HepG2 (cell line): ENCODE data around the gene TMEM170B. TPM values are rescaled to one million over a fixed set of nuclear protein-coding genes. Genes with fewer than 3 reads are reported as not detected.
A peak's percentile ranks its signal among the peaks of the same experiment; 100 is the strongest.

Experiments
- JDP2 ChIP-seq: sonication (generic); formaldehyde crosslinking; IDR thresholded peaks from 2 replicates; pipeline ENCODE4 v1.8.1; 2022; ENCODE audit warnings: missing genetic modification reagents, borderline replicate concordance
- MED1 ChIP-seq: sonication (generic); formaldehyde crosslinking; IDR thresholded peaks from 2 replicates; pipeline ENCODE4 v1.4.0; 2020; ENCODE audit warnings: missing genetic modification reagents
- PHF8 ChIP-seq: sonication (generic); formaldehyde crosslinking; IDR thresholded peaks from 2 replicates; pipeline ENCODE4 v1.5.0; 2020; ENCODE audit warnings: missing genetic modification reagents
- RBFOX2 ChIP-seq: fragments of 200-400 bp; formaldehyde crosslinking; IDR thresholded peaks from 2 replicates; pipeline ENCODE4 v1.6.1; 2017; ENCODE audit warnings: low read depth, mild to moderate bottlenecking, low read length
- SIX1 ChIP-seq: sonication (generic); formaldehyde crosslinking; IDR thresholded peaks from 2 replicates; pipeline ENCODE4 v1.4.0; 2020; ENCODE audit warnings: missing genetic modification reagents, borderline replicate concordance
- SP5 ChIP-seq: IDR thresholded peaks from 2 replicates; pipeline ENCODE4 v1.6.1; 2016; ENCODE audit warnings: low read depth, borderline replicate concordance
- SRF ChIP-seq: IDR thresholded peaks from 2 replicates; pipeline ENCODE4 v1.6.1; 2011; ENCODE audit warnings: mild to moderate bottlenecking, low read depth, low read length, moderate library complexity
- TBX2 ChIP-seq: sonication (generic); formaldehyde crosslinking; IDR thresholded peaks from 2 replicates; pipeline ENCODE4 v1.5.0; 2020; ENCODE audit warnings: missing genetic modification reagents, mild to moderate bottlenecking, borderline replicate concordance
- ZNF251 ChIP-seq: sonication (generic); formaldehyde crosslinking; IDR thresholded peaks from 2 replicates; pipeline ENCODE4 v1.9.0; 2021; ENCODE audit warnings: mild to moderate bottlenecking, missing genetic modification reagents
- ZNF337 ChIP-seq: sonication (generic); formaldehyde crosslinking; IDR thresholded peaks from 2 replicates; pipeline ENCODE4 v1.5.1; 2020; ENCODE audit warnings: missing genetic modification reagents, low read depth, mild to moderate bottlenecking, borderline replicate concordance
- ZNF703 ChIP-seq: sonication (generic); formaldehyde crosslinking; IDR thresholded peaks from 2 replicates; pipeline ENCODE4 v1.5.1; 2020; ENCODE audit warnings: missing genetic modification reagents, mild to moderate bottlenecking, moderate library complexity, borderline replicate concordance
- ZNF766 ChIP-seq: sonication (generic); formaldehyde crosslinking; IDR thresholded peaks from 2 replicates; pipeline ENCODE4 v1.5.0; 2020; ENCODE audit warnings: missing genetic modification reagents, borderline replicate concordance
- ZNF782 ChIP-seq: sonication (generic); formaldehyde crosslinking; IDR thresholded peaks from 2 replicates; pipeline ENCODE4 v1.4.0; 2020; ENCODE audit warnings: missing genetic modification reagents, mild to moderate bottlenecking, borderline replicate concordance
- polyA plus RNA-seq, 8 experiments: library from polyadenylated mRNA; depleted of rRNA in 3 of 8; stranded (reverse) in 7 of 8; unstranded in 1 of 8; fragments of >200 nt; fragmentation: Illumina TruSeq in 4 of 8; extraction: Trizol in 4 of 8; gene quantifications; 2 replicates each; pipeline versions ENCODE4 v1.2.1 to v1.2.3, GENCODE V29; 2011 to 2016; ENCODE audit warnings: low read depth in 4 of 8, missing spikeins in 1 of 8, mixed read lengths in 1 of 8; ENCODE audit not compliant: insufficient read depth in 1 of 8
- total RNA-seq, 5 experiments: library from RNA; depleted of rRNA; stranded (reverse); fragments of >200 nt; fragmentation: Illumina TruSeq; extraction: Trizol; gene quantifications; 2 replicates each; pipeline ENCODE4 v1.2.3, GENCODE V29; 2016; ENCODE audit warnings: low read depth in 1 of 5
- TF ChIP-seq, protein P1 (sequence below): sonication (generic); formaldehyde crosslinking; IDR thresholded peaks from 2 replicates; pipeline ENCODE4 v1.9.0; 2021; ENCODE audit warnings: missing genetic modification reagents, mild to moderate bottlenecking, borderline replicate concordance
- TF ChIP-seq, protein P2 (sequence below): sonication (generic); formaldehyde crosslinking; IDR thresholded peaks from 2 replicates; pipeline ENCODE4 v1.8.1; 2022; ENCODE audit warnings: low read depth, mild to moderate bottlenecking, missing genetic modification reagents
- TF ChIP-seq, protein P3 (sequence below): IDR thresholded peaks from 2 replicates; pipeline ENCODE4 v1.6.1; 2016
- TF ChIP-seq, protein P4 (sequence below): sonication (generic); formaldehyde crosslinking; IDR thresholded peaks from 2 replicates; pipeline ENCODE4 v1.5.1; 2020; ENCODE audit warnings: missing genetic modification reagents, mild to moderate bottlenecking, borderline replicate concordance
- TF ChIP-seq, protein P5 (sequence below): sonication (generic); formaldehyde crosslinking; IDR thresholded peaks from 2 replicates; pipeline ENCODE4 v1.4.0; 2020; ENCODE audit warnings: missing genetic modification reagents

The TMEM170B gene
- total and polyA plus RNA-seq, 2 of the 13 experiments (the other 11 are each of a cell fraction or from before 2014, with no cell fraction given) = 3.3 to 9.4 TPM

DNA sequence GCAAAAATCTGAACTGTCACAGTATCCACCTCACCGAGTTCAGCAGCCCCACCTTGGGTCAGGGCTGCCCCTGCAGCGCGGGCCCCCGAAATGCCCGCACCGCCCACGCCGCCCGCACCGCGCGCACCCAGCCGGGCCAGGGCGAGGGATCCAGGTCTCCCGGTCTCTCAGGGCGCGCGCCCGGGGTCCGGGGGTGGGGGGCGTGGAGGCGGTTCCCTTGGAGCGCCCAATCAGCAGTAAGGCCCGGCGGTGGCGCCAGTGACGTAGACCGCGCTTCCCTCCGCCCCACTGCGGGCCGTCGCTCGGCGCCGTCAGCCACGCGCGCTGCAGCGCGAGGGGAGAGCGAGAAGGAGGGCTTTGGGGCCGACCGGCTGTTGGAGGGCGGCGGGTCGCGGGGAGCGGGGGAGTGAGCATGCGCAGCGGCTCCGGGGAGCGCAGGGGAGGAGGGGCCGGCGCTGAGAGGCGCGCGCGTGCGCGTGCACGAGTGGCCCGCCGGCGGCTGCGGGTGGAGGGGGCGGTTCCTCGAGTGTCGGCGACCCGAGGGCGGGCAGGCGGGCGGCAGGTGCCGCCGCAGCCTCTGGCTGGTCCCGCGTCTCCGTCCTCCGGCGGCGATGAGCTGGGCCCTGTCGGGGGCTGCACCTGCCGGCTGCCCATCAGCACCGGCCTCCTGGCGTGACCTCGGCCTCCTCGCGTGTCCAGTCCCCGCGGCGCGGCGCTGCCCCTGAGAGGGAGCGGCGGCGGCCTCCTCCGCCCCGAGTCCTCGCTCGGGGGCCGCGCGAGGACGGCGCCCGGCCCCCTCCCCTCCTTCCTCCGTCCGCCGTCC, at the start of gene TMEM170B (continued):
- TF ChIP-seq, protein P1, sequence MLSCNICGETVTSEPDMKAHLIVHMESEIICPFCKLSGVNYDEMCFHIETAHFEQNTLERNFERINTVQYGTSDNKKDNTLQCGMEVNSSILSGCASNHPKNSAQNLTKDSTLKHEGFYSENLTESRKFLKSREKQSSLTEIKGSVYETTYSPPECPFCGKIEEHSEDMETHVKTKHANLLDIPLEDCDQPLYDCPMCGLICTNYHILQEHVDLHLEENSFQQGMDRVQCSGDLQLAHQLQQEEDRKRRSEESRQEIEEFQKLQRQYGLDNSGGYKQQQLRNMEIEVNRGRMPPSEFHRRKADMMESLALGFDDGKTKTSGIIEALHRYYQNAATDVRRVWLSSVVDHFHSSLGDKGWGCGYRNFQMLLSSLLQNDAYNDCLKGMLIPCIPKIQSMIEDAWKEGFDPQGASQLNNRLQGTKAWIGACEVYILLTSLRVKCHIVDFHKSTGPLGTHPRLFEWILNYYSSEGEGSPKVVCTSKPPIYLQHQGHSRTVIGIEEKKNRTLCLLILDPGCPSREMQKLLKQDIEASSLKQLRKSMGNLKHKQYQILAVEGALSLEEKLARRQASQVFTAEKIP (CRISPR knock-in tag) = no peak
- TF ChIP-seq, protein P2, sequence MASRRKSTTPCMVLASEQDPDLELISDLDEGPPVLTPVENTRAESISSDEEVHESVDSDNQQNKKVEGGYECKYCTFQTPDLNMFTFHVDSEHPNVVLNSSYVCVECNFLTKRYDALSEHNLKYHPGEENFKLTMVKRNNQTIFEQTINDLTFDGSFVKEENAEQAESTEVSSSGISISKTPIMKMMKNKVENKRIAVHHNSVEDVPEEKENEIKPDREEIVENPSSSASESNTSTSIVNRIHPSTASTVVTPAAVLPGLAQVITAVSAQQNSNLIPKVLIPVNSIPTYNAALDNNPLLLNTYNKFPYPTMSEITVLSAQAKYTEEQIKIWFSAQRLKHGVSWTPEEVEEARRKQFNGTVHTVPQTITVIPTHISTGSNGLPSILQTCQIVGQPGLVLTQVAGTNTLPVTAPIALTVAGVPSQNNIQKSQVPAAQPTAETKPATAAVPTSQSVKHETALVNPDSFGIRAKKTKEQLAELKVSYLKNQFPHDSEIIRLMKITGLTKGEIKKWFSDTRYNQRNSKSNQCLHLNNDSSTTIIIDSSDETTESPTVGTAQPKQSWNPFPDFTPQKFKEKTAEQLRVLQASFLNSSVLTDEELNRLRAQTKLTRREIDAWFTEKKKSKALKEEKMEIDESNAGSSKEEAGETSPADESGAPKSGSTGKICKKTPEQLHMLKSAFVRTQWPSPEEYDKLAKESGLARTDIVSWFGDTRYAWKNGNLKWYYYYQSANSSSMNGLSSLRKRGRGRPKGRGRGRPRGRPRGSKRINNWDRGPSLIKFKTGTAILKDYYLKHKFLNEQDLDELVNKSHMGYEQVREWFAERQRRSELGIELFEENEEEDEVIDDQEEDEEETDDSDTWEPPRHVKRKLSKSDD (CRISPR knock-in tag) = peak; percentile 87; the same call in 1 of the 2 replicates
- TF ChIP-seq JDP2 (CRISPR knock-in tag) = no peak
- TF ChIP-seq SIX1 (CRISPR knock-in tag) = no peak; the same call in 1 of the 2 replicates
- TF ChIP-seq, protein P3, sequence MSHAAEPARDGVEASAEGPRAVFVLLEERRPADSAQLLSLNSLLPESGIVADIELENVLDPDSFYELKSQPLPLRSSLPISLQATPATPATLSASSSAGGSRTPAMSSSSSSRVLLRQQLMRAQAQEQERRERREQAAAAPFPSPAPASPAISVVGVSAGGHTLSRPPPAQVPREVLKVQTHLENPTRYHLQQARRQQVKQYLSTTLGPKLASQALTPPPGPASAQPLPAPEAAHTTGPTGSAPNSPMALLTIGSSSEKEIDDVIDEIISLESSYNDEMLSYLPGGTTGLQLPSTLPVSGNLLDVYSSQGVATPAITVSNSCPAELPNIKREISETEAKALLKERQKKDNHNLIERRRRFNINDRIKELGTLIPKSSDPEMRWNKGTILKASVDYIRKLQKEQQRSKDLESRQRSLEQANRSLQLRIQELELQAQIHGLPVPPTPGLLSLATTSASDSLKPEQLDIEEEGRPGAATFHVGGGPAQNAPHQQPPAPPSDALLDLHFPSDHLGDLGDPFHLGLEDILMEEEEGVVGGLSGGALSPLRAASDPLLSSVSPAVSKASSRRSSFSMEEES (CRISPR knock-in tag) = no peak
- TF ChIP-seq SP5 = peak; percentile 51; the same call in 1 of the 2 replicates
- TF ChIP-seq, protein P4, sequence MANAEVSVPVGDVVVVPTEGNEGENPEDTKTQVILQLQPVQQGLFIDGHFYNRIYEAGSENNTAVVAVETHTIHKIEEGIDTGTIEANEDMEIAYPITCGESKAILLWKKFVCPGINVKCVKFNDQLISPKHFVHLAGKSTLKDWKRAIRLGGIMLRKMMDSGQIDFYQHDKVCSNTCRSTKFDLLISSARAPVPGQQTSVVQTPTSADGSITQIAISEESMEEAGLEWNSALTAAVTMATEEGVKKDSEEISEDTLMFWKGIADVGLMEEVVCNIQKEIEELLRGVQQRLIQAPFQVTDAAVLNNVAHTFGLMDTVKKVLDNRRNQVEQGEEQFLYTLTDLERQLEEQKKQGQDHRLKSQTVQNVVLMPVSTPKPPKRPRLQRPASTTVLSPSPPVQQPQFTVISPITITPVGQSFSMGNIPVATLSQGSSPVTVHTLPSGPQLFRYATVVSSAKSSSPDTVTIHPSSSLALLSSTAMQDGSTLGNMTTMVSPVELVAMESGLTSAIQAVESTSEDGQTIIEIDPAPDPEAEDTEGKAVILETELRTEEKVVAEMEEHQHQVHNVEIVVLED (CRISPR knock-in tag) = peak; percentile 96
- peak; percentile 78 for TF ChIP-seq MED1 (CRISPR knock-in tag)
- TF ChIP-seq PHF8 = peak; percentile 54
- TF ChIP-seq ZNF703 (CRISPR knock-in tag) = no peak; the same call in 1 of the 2 replicates
- TF ChIP-seq ZNF251 = no peak
- TF ChIP-seq, protein P5, sequence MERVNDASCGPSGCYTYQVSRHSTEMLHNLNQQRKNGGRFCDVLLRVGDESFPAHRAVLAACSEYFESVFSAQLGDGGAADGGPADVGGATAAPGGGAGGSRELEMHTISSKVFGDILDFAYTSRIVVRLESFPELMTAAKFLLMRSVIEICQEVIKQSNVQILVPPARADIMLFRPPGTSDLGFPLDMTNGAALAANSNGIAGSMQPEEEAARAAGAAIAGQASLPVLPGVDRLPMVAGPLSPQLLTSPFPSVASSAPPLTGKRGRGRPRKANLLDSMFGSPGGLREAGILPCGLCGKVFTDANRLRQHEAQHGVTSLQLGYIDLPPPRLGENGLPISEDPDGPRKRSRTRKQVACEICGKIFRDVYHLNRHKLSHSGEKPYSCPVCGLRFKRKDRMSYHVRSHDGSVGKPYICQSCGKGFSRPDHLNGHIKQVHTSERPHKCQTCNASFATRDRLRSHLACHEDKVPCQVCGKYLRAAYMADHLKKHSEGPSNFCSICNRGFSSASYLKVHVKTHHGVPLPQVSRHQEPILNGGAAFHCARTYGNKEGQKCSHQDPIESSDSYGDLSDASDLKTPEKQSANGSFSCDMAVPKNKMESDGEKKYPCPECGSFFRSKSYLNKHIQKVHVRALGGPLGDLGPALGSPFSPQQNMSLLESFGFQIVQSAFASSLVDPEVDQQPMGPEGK (CRISPR knock-in tag) = peak; percentile 91
- TF ChIP-seq ZNF782 = no peak; the same call in none of the 2 replicates
- peak; percentile 61; the same call in 1 of the 2 replicates for TF ChIP-seq TBX2 (CRISPR knock-in tag)
- TF ChIP-seq SRF = no peak
- peak; percentile 76; the same call in 1 of the 2 replicates for TF ChIP-seq ZNF337
- peak; percentile 71 for TF ChIP-seq RBFOX2
- TF ChIP-seq ZNF766 = peak; percentile 76; the same call in 1 of the 2 replicates
